SU-DHL-6 (cell line): Measurements from ENCODE around the gene IFNA7.
A peak's percentile ranks its signal among the peaks of the same experiment; 100 is the strongest.

Experiments
- H2AFZ ChIP-seq: fragments of 200-600 bp; sonication (generic); 2 replicates; pipeline ENCODE4 v1.6.1; 2014; ENCODE audit warnings: low read depth, mild to moderate bottlenecking, moderate library complexity, mixed read lengths, antibody characterized with exemption, low read length; ENCODE audit not compliant: severe bottlenecking
- H3F3A ChIP-seq: fragments of 200-600 bp; shearing (Covaris generic); 2 replicates; pipeline ENCODE4 v1.6.0; 2016; ENCODE audit warnings: antibody characterized with exemption, mild to moderate bottlenecking; ENCODE audit not compliant: insufficient read depth
- H3K27ac ChIP-seq: fragments of 200-600 bp; sonication (generic); 2 replicates; pipeline ENCODE4 v1.5.1; 2016; ENCODE audit warnings: low read depth, mild to moderate bottlenecking, low read length, moderate library complexity, mixed read lengths
- H3K27me3 ChIP-seq: fragments of 200-600 bp; sonication (generic), shearing (Covaris generic); 2 replicates; pipeline ENCODE4 v1.6.0; 2014; ENCODE audit warnings: mild to moderate bottlenecking, low read length
- H3K36me3 ChIP-seq: fragments of 200-600 bp; sonication (generic); 2 replicates; pipeline ENCODE4 v1.6.1; 2014; ENCODE audit warnings: mild to moderate bottlenecking, low read length, mixed read lengths
- H3K4me2 ChIP-seq: fragments of 300-600, 200-600 bp; shearing (Covaris generic), sonication (generic); 2 replicates; pipeline ENCODE4 v1.6.0; 2014; ENCODE audit warnings: low read length, low read depth, mild to moderate bottlenecking; ENCODE audit not compliant: poor library complexity, severe bottlenecking
- H3K4me3 ChIP-seq: fragments of 200-600 bp; sonication (generic); 2 replicates; pipeline ENCODE4 v1.5.1; 2014; ENCODE audit warnings: antibody characterized with exemption, low read length, mild to moderate bottlenecking, mixed read lengths; ENCODE audit not compliant: insufficient read depth, poor library complexity, severe bottlenecking
- H3K79me2 ChIP-seq: fragments of 200-600 bp; sonication (generic); 2 replicates; pipeline ENCODE4 v1.6.1; 2014; ENCODE audit warnings: mild to moderate bottlenecking, low read length, moderate library complexity; ENCODE audit not compliant: insufficient read depth
- H3K9ac ChIP-seq: fragments of 200-600 bp; sonication (generic); 2 replicates; pipeline ENCODE4 v1.7.0; 2014; ENCODE audit warnings: mild to moderate bottlenecking, low read length
- H3K9me2 ChIP-seq: fragments of 200-600 bp; sonication (generic); replicated peaks from 2 replicates; pipeline ENCODE4 v1.6.1; 2014; ENCODE audit warnings: low read length; ENCODE audit not compliant: insufficient read depth
- H3K9me3 ChIP-seq: fragments of 200-600 bp; sonication (generic); 2 replicates; pipeline ENCODE4 v1.6.1; 2014; ENCODE audit warnings: low read length, mixed read lengths; ENCODE audit not compliant: insufficient read depth
- H4K20me1 ChIP-seq: fragments of 200-600 bp; sonication (generic); 2 replicates; pipeline ENCODE4 v1.6.1; 2014; ENCODE audit warnings: low read depth, mild to moderate bottlenecking, antibody characterized with exemption, low read length, moderate library complexity, mixed read lengths
- EZH2phosphoT487 ChIP-seq: fragments of 200-600 bp; sonication (generic), shearing (Covaris generic); conservative IDR thresholded peaks from 2 replicates; pipeline ENCODE4 v1.6.1; 2018; ENCODE audit warnings: mild to moderate bottlenecking, antibody characterized with exemption, low read length, moderate library complexity, mixed read lengths
- TF ChIP-seq, protein P1 (sequence below): fragments of 200-600 bp; sonication (generic); IDR thresholded peaks from one replicate; pipeline ENCODE4 v1.5.1; 2017; ENCODE audit warnings: antibody characterized with exemption, mild to moderate bottlenecking, low read length, moderate library complexity; ENCODE audit not compliant: insufficient read depth, poor library complexity, severe bottlenecking

The IFNA7 gene

DNA sequence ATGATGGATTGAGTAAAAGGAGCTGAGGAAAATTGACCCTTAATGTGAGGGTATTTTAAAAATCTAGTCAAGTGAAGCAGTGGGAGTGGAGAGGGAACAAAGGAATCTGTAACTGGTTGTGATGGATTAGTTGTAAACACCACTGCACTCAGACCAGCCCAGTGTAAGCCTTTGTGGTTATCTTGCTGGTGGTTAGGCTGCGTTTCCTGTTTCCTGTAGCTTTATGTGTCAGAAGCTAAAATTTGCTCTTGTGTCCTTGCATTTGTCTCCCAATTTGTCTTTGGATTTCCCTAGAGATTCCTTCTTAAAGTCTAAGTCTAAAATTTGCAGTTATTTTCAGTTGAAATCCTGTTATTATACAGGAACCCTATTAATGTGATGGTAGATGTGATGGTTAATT lies 41.8 kb downstream of the IFNA7 start:
- Histone ChIP-seq H3K9ac (no peak overlapping the region), H3K27me3 (no peaks in the 10 kb centered on the region), H3K4me3 (no peak overlapping the region), H3K27ac (no peak overlapping the region), H3K9me2 (no peaks in the 10 kb centered on the region), H3K4me2 (no peak overlapping the region), H3K79me2 (no peaks in the 10 kb centered on the region), H4K20me1 (no peaks in the 10 kb centered on the region; the same call in 1 of the 2 replicates), H3F3A (no peaks in the 10 kb centered on the region), H2AFZ (no peak overlapping the region), H3K36me3 (no peaks in the 10 kb centered on the region), H3K9me3 (no peaks in the 10 kb centered on the region)
- TF ChIP-seq EZH2phosphoT487, result no peak
- TF ChIP-seq, protein P1, sequence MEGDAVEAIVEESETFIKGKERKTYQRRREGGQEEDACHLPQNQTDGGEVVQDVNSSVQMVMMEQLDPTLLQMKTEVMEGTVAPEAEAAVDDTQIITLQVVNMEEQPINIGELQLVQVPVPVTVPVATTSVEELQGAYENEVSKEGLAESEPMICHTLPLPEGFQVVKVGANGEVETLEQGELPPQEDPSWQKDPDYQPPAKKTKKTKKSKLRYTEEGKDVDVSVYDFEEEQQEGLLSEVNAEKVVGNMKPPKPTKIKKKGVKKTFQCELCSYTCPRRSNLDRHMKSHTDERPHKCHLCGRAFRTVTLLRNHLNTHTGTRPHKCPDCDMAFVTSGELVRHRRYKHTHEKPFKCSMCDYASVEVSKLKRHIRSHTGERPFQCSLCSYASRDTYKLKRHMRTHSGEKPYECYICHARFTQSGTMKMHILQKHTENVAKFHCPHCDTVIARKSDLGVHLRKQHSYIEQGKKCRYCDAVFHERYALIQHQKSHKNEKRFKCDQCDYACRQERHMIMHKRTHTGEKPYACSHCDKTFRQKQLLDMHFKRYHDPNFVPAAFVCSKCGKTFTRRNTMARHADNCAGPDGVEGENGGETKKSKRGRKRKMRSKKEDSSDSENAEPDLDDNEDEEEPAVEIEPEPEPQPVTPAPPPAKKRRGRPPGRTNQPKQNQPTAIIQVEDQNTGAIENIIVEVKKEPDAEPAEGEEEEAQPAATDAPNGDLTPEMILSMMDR, result no peak

DNA sequence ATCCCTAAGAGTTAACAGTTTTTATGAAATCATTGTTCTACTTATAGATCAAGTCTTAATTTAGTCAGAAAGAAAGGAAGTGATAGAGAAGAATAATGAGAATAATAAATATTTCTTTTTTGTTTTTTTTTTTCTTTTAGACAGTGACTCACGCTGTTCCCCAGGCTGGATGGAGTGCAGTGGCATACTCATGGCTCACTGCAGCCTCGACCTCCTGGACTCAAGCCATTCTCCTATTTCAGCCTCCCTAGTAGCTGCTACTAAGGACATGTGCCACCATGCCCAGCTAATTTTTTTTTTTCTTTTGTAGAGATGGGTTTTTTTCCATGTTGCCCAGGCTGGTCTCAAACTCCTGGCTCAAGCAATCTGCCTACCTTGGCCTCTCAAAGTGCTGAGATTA lies 46.5 kb downstream of the IFNA7 start:
- Histone ChIP-seq H3K9me2 (no peaks in the 10 kb centered on the region), H3K27ac (no peak overlapping the region), H4K20me1 (no peaks in the 10 kb centered on the region; the same call in 1 of the 2 replicates), H3K9me3 (no peaks in the 10 kb centered on the region), H3K4me3 (no peak overlapping the region), H3K4me2 (no peak overlapping the region), H3K36me3 (no peaks in the 10 kb centered on the region), H3K27me3 (no peaks in the 10 kb centered on the region), H3F3A (no peaks in the 10 kb centered on the region), H3K9ac (no peak overlapping the region), H3K79me2 (no peaks in the 10 kb centered on the region), H2AFZ (no peak overlapping the region)
- TF ChIP-seq, protein P1, result no peak
- no peak for TF ChIP-seq EZH2phosphoT487

DNA sequence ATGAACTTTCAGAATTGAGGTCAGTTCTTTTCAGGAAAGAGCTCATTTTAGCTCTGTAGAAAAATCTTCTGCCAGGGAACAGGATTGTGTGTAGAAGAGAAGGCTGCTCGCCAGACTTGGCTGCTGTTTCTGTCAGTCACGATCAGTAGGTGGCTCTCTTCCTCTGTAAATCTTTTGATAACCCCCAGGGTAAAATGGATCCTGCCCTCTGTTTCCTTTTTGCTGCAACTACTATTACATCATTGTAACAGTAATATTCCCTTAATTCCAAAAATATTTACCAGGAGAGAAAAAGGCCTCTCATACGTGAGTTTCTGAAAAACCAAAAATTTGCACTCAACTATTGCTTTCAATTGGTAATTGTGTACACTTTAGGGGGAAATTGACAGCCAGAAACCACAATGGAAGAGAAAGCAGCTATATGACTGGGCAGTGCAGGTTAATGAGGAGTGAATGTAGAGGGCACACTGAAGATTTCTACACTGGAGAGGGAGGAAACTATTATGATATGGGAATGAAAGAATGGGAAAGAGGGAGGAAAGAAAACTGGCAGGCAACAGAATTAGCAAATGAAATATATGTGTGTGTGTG lies 47.9 kb downstream of the IFNA7 start:
- H3K79me2 ChIP-seq, result no peaks in the 10 kb centered on the region
- no peaks in the 10 kb centered on the region for H3K36me3 ChIP-seq
- no peaks in the 10 kb centered on the region; the same call in 1 of the 2 replicates for H4K20me1 ChIP-seq
- H3K4me2 ChIP-seq, result no peak overlapping the region
- no peak overlapping the region for H2AFZ ChIP-seq
- H3K9me3 ChIP-seq, result no peaks in the 10 kb centered on the region
- no peak for TF ChIP-seq EZH2phosphoT487
- TF ChIP-seq, protein P1, result peak; percentile 23
- no peaks in the 10 kb centered on the region for H3K27me3 ChIP-seq
- no peak overlapping the region for H3K9ac ChIP-seq
- no peak overlapping the region for H3K27ac ChIP-seq
- H3F3A ChIP-seq, result no peaks in the 10 kb centered on the region
- no peaks in the 10 kb centered on the region for H3K9me2 ChIP-seq
- H3K4me3 ChIP-seq, result no peak overlapping the region
